SK-N-MC (cell line): ENCODE data around the gene TEPSIN.

Source experiments
- DNase-seq: peaks from one replicate; pipeline ENCODE4 v3.0.0-alpha.2; 2011; ENCODE audit warnings: low read depth, low spot score
- H3K27ac ChIP-seq: fragments of 200-600 bp; sonication (generic); 2 replicates; pipeline ENCODE4 v1.5.1; 2016; ENCODE audit warnings: mixed run types
- H3K36me3 ChIP-seq: fragments of 200-600 bp; sonication (generic); 2 replicates; pipeline ENCODE4 v1.6.1; 2017; ENCODE audit warnings: antibody characterized with exemption, low read length, mixed read lengths; ENCODE audit not compliant: insufficient read depth
- H3K4me3 ChIP-seq: fragments of 200-600 bp; sonication (generic); 2 replicates; pipeline ENCODE4 v1.5.1; 2016
- H3K9ac ChIP-seq: fragments of 200-600 bp; sonication (generic); 2 replicates; pipeline ENCODE4 v1.8.0; 2017; ENCODE audit warnings: mixed run types, mixed read lengths; ENCODE audit not compliant: insufficient read length
- H3K9me3 ChIP-seq: fragments of 200-600 bp; sonication (generic); 2 replicates; pipeline ENCODE4 v1.6.1; 2017; ENCODE audit warnings: low read depth, mild to moderate bottlenecking, antibody characterized with exemption, low read length, moderate library complexity, mixed read lengths
- EZH2 ChIP-seq: fragments of 200-600 bp; sonication (generic); IDR thresholded peaks from one replicate; pipeline ENCODE4 v1.6.1; 2017; ENCODE audit warnings: antibody characterized with exemption
- FOXP2 ChIP-seq: optimal IDR thresholded peaks from 2 replicates; pipeline ENCODE3; 2011; ENCODE audit warnings: mild to moderate bottlenecking, moderate library complexity; ENCODE audit not compliant: insufficient read depth; ENCODE audit errors: extremely low read length, control extremely low read depth
- POLR2AphosphoS5 ChIP-seq: IDR thresholded peaks from 2 replicates; pipeline ENCODE4 v1.6.1; 2012; ENCODE audit warnings: mild to moderate bottlenecking, low read depth, low read length, borderline replicate concordance

The TEPSIN gene

GRCh38 chr17:81282141-81282540 lies 43.3 kb upstream of the TEPSIN start:
- TF ChIP-seq POLR2AphosphoS5 (no peak), EZH2 (no peak), FOXP2 (no peak)
- no peak overlapping the region for H3K4me3 ChIP-seq
- no peak for DNase-seq
- H3K36me3 ChIP-seq, result peaks cover 3% of the 10 kb centered on the region; the same call in 1 of the 2 replicates
- H3K9ac ChIP-seq, result no peak overlapping the region
- no peak overlapping the region for H3K27ac ChIP-seq
- H3K9me3 ChIP-seq, result no peaks in the 10 kb centered on the region

- TF ChIP-seq FOXP2 (no peak), EZH2 (no peak), POLR2AphosphoS5 (no peak)
- Histone ChIP-seq H3K9me3 (no peaks in the 10 kb centered on the region), H3K9ac (no peak overlapping the region), H3K36me3 (peaks cover 6% of the 10 kb centered on the region; the same call in 1 of the 2 replicates), H3K27ac (no peak overlapping the region), H3K4me3 (no peak overlapping the region)
- no peak for DNase-seq
Measured at GRCh38 chr17:81280571-81280970, 41.7 kb upstream of the TEPSIN start.

DNA sequence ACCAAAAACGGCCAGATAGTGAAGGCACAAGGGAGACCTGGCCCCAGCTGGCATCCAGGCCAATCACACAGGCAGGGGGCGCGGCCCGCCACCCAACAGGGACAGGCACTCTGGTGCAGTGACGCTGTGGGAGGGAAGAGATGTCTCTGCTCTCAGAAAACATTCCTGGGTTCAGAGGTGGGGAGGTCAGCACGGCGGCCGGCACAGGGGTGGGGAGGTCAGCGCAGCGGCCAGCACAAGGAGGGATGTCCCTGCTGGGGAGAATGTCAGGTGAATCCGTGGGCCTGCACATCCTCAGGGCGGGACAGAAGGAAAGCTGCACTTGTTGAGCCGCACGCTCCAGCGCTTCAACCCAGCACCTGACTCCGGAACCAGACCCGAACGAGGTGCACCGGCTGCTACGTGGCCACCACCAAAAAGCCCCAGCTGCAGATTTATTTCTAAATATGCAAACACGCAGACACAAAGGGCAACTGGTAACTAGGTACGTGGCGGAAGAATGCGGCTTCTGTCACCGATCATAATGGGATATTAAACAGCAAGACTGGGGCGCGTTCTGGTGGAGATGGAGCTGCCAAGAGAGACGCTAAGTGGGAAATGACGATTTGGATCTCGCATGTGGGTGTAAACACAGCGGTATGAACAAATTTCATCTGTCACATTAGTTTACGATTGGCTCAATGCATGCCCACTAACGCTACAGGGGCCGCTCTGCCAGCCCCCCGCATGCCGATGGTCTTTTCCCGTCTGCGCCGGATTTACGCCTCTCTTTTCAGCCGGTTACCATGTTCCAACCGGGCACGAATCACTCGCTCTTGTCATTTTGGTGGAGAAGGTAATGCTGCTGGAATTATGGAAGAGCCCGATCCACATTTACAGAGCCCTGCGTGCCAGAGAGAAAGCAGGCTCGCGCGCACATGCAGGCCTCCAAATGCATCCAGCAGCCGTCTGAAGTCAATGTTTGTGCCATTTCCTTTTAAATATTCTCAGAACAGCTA lies 40.7 kb upstream of the TEPSIN start:
- H3K9ac ChIP-seq, result no peak overlapping the region
- DNase-seq, result no peak
- no peaks in the 10 kb centered on the region for H3K9me3 ChIP-seq
- no peak overlapping the region for H3K27ac ChIP-seq
- H3K4me3 ChIP-seq, result no peak overlapping the region
- H3K36me3 ChIP-seq, result peaks cover 6% of the 10 kb centered on the region; the same call in 1 of the 2 replicates
- no peak for TF ChIP-seq POLR2AphosphoS5

DNA sequence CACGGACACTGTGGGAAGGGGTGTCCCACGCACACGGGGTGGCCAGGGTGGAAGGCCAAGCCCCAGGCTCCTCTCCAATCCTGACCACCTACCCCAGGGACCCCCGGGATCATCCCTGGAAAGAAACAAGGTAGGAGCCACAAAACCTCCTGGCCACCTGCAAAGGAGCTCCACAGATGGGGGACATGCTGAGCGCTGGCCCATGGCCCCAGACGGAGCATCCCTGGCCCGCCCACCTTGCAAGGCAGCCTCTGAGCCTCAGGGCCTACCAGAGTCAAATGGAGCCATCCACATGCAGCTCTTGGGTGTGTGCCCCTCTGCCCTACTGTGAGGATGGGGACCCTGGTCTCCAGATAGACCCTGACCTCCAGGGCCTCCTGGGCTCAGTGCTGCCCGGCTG lies 40.0 kb upstream of the TEPSIN start:
- TF ChIP-seq FOXP2, result no peak
- TF ChIP-seq POLR2AphosphoS5, result no peak
- TF ChIP-seq EZH2, result no peak
- Histone ChIP-seq H3K36me3 (peaks cover 6% of the 10 kb centered on the region; the same call in 1 of the 2 replicates), H3K9ac (no peak overlapping the region), H3K9me3 (no peaks in the 10 kb centered on the region), H3K4me3 (no peak overlapping the region), H3K27ac (no peak overlapping the region)
- DNase-seq, result no peak

- no peak for DNase-seq
- no peak for TF ChIP-seq POLR2AphosphoS5
- no peak for TF ChIP-seq FOXP2
- no peak for TF ChIP-seq EZH2
- H3K36me3 ChIP-seq, result peaks cover 13% of the 10 kb centered on the region; the same call in 1 of the 2 replicates
- no peak overlapping the region for H3K27ac ChIP-seq
- no peak overlapping the region for H3K9ac ChIP-seq
- H3K4me3 ChIP-seq, result no peak overlapping the region
- no peaks in the 10 kb centered on the region for H3K9me3 ChIP-seq
Measured at GRCh38 chr17:81277946-81278693, 39.3 kb upstream of the TEPSIN start.

DNA sequence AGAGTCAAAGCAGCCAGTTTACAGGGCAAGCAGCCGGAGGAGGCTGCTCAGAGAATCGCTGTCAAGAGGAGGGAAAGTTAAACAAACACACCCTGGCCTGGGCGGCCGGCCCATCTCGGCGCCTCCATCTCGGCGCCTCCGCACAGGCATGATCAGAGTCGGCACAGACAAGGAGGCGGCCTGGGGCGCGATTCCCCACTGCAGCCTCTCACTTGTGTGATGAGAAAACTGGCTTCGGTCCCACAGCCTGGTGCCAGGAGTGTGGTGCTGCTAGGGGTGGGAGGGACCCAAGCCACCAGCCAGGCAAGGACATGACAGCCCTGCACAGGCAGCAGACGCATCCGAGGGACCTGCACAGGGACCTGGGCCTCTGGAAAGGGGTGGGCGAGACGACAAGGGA lies 38.6 kb upstream of the TEPSIN start:
- Histone ChIP-seq H3K4me3 (no peak overlapping the region), H3K9me3 (no peaks in the 10 kb centered on the region), H3K36me3 (peaks cover 18% of the 10 kb centered on the region; the same call in 1 of the 2 replicates), H3K9ac (no peak overlapping the region), H3K27ac (no peak overlapping the region)
- no peak for DNase-seq
- TF ChIP-seq FOXP2 (no peak), POLR2AphosphoS5 (no peak), EZH2 (no peak)

- DNase-seq, result no peak
- Histone ChIP-seq H3K9me3 (no peaks in the 10 kb centered on the region), H3K36me3 (peaks cover 17% of the 10 kb centered on the region; the same call in 1 of the 2 replicates), H3K27ac (no peak overlapping the region), H3K4me3 (no peak overlapping the region), H3K9ac (no peak overlapping the region)
- no peak for TF ChIP-seq POLR2AphosphoS5
- no peak for TF ChIP-seq EZH2
- no peak for TF ChIP-seq FOXP2
Measured at GRCh38 chr17:81276781-81277180, 37.9 kb upstream of the TEPSIN start.

- DNase-seq, result no peak
- Histone ChIP-seq H3K9me3 (no peaks in the 10 kb centered on the region), H3K27ac (no peak overlapping the region), H3K4me3 (no peak overlapping the region), H3K9ac (no peak overlapping the region), H3K36me3 (peaks cover 21% of the 10 kb centered on the region; the same call in 1 of the 2 replicates)
- TF ChIP-seq FOXP2 (no peak), EZH2 (no peak)
Measured at GRCh38 chr17:81274471-81274855, 35.6 kb upstream of the TEPSIN start.
